Neural crest cell (in vitro differentiated cells): ENCODE results near the gene QSER1. TPM values are rescaled to one million over a fixed set of nuclear protein-coding genes. Genes with fewer than 3 reads are reported as not detected.
"Not testable (repeated sequence)": the region's sequence is repeated elsewhere in the genome, so short reads cannot be mapped to it uniquely, and the experiment has no call there.

Source experiments
- DNase-seq: peaks from one replicate; pipeline ENCODE4 v3.0.0; 2021; ENCODE audit warnings: low read depth, mixed read lengths, low spot score
- H3K27ac Mint-ChIP-seq: one replicate; pipeline ENCODE4 v1.8.0; 2021; ENCODE audit warnings: mild to moderate bottlenecking, mixed read lengths; ENCODE audit not compliant: unreplicated experiment
- H3K27me3 Mint-ChIP-seq: 2 replicates; pipeline ENCODE4 v1.8.0; 2021; ENCODE audit warnings: low read depth, mild to moderate bottlenecking, mixed read lengths
- H3K36me3 Mint-ChIP-seq: 2 replicates; pipeline ENCODE4 v1.8.0; 2021; ENCODE audit warnings: low read depth, mild to moderate bottlenecking, mixed read lengths
- H3K4me1 Mint-ChIP-seq: 2 replicates; pipeline ENCODE4 v1.8.0; 2021; ENCODE audit warnings: mixed read lengths
- H3K4me3 Mint-ChIP-seq: one replicate; pipeline ENCODE4 v1.8.0; 2021; ENCODE audit warnings: mild to moderate bottlenecking, mixed read lengths
- H3K9me3 Mint-ChIP-seq: 2 replicates; pipeline ENCODE4 v1.8.0; 2021; ENCODE audit warnings: mixed read lengths
- total RNA-seq: library from RNA; stranded (reverse); gene quantifications from 2 replicates; pipeline ENCODE4 v1.2.1, GENCODE V29; 2021
- TF ChIP-seq, protein P1 (sequence below): fragments of 200-600 bp; sonication (generic); conservative IDR thresholded peaks from 2 replicates; pipeline ENCODE4 v1.5.0; 2021; ENCODE audit warnings: antibody characterized with exemption, mild to moderate bottlenecking

The QSER1 gene
- total RNA-seq, 1 donor from 2014 or later = 59.4 TPM

DNA sequence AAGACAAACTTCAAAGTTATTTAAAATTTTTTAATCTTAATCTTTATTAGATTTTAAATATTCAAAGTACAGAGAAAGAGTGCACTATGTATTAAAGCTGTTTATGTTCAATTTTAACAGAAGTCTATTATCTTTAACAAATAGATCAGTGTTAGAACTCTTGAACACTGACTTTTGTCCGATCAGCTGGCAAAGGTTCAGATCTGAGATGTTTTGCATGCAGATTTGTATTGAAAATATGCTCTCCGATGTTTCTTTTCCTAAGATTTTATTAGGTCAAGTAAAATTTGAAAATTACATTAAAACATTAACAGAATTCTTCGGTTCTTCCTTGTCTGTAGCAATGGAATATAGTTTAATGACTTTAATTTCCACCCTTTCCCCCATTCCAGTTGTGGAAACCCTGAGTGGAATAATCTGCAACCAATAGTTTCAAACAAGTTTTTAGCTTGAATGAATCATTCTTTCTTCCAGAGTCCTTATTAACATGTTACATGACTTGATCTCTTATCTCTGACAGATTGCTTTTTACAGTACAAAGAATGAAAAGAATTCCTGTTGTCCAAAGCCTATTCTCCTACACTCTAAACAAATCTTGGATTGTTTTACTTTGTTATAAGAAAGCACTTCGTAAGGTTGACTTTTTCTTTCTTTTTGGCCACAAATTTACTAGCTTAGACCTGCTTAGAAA lies 135.4 kb downstream of the QSER1 start:
- H3K27ac Mint-ChIP-seq = no peak overlapping the region
- TF ChIP-seq, protein P1, sequence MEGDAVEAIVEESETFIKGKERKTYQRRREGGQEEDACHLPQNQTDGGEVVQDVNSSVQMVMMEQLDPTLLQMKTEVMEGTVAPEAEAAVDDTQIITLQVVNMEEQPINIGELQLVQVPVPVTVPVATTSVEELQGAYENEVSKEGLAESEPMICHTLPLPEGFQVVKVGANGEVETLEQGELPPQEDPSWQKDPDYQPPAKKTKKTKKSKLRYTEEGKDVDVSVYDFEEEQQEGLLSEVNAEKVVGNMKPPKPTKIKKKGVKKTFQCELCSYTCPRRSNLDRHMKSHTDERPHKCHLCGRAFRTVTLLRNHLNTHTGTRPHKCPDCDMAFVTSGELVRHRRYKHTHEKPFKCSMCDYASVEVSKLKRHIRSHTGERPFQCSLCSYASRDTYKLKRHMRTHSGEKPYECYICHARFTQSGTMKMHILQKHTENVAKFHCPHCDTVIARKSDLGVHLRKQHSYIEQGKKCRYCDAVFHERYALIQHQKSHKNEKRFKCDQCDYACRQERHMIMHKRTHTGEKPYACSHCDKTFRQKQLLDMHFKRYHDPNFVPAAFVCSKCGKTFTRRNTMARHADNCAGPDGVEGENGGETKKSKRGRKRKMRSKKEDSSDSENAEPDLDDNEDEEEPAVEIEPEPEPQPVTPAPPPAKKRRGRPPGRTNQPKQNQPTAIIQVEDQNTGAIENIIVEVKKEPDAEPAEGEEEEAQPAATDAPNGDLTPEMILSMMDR = no peak
- H3K4me1 Mint-ChIP-seq = peaks cover 4% of the 10 kb centered on the region
- DNase-seq = no peak
- H3K36me3 Mint-ChIP-seq = no peaks in the 10 kb centered on the region
- H3K27me3 Mint-ChIP-seq = no peaks in the 10 kb centered on the region
- no peak overlapping the region for H3K4me3 Mint-ChIP-seq
- H3K9me3 Mint-ChIP-seq = no peaks in the 10 kb centered on the region

DNA sequence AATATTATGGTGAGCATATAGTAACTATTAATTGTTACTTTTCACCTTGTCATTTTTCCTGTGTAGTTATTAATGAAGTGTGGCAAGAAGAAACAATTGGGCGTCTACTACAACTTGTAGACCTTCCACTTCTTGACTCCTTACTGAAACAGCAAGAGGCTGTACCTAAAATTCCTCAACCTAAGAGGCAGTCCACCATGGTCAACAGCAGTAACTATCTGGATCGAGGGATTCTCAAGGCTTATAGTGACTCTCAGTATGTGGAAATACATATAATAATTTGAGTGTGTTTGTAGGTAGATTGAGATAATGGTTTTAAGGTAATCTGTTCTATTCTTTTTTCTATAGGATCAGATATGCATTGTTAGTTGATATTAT lies 135.9 kb downstream of the QSER1 start:
- Mint-ChIP-seq H3K27ac (no peak overlapping the region), H3K36me3 (no peaks in the 10 kb centered on the region), H3K4me1 (peaks cover 4% of the 10 kb centered on the region), H3K4me3 (no peak overlapping the region), H3K9me3 (no peaks in the 10 kb centered on the region), H3K27me3 (no peaks in the 10 kb centered on the region)
- no peak for DNase-seq
- TF ChIP-seq, protein P1 = no peak

DNA sequence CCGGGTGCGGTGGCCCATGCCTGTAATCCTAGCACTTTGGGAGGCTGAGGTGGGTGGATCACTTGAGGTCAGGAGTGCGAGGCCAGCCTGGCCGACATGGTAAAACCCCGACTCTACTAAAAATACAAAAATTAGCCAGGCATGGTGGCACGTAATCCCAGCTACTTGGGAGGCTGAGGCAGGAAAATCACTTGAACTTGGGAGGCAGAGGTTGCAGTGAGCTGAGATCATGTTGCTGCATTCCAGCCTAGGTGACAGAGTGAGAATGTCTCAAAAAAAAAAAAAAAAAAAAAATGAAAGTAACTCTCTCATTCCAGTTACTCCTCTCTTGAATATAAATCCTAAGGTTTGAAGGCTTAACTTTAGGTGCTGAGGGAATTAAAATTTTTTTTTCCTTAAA lies 136.6 kb downstream of the QSER1 start:
- H3K27me3 Mint-ChIP-seq, H3K9me3 Mint-ChIP-seq, H3K36me3 Mint-ChIP-seq, H3K4me1 Mint-ChIP-seq, DNase-seq, H3K4me3 Mint-ChIP-seq, H3K27ac Mint-ChIP-seq: not testable (repeated sequence)

Other genes starting within 250 kb of the QSER1 start
- not detected in 2 replicates for gene CCDC73, start 98.1 kb upstream of the QSER1 start, total RNA-seq
- not detected in 2 replicates for gene PRRG4, start 62.9 kb upstream of the QSER1 start, total RNA-seq
- gene DEPDC7, start 123.1 kb downstream of the QSER1 start, total RNA-seq = 3.9 and 4.2 TPM in 2 replicates
- gene TCP11L1, start 146.8 kb downstream of the QSER1 start, total RNA-seq = 24.0 and 25.0 TPM in 2 replicates